Measurements from ENCODE around the gene NCOR2.

- no peak for TF ChIP-seq ELF1 (IDR thresholded peaks at IDR 0.05; ENCODE audit: borderline replicate concordance, low read depth)
- no peak for TF ChIP-seq CTCF (IDR thresholded peaks at IDR 0.05 in 2 of 3, conservative IDR thresholded peaks at IDR 0.05 in 1 of 3; ENCODE audit: borderline replicate concordance in 1 of 3, insufficient read depth in 1 of 3, low read depth in 2 of 3, low read length in 2 of 3)
Measured at GRCh38 chr12:124576061-124576650, 8.7 kb upstream of the NCOR2 start.

Data from HCT116 (cell line).